ENCODE measurements around the gene AP1M1. TPM values are rescaled to one million over a fixed set of nuclear protein-coding genes. Genes with fewer than 3 reads are reported as not detected.

The AP1M1 gene
- total RNA-seq, 2 experiments from 2014 or later = 99.0 to 108 TPM

DNA sequence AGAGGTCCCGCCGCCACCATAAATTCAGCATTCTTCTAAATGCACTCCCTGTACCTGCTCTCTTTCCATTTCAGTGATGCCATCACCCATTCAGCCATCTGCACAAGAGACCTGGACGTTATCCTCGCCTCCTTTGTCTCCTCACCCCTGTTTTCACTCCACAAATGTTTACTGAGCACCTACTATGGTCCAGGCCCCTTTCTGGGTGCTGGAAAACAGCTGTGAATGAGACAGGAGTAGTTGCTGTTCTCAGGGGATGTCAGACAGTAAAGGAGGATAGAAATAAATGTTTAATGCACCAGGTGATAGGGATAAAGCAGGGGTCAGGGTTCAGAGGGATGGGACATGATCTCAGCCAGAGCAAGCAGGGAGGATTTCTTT lies 3.3 kb downstream of the AP1M1 start:
- H3K4me1 Mint-ChIP-seq (ENCODE audit: low read depth) = peaks cover 54% of the 10 kb centered on the region

DNA sequence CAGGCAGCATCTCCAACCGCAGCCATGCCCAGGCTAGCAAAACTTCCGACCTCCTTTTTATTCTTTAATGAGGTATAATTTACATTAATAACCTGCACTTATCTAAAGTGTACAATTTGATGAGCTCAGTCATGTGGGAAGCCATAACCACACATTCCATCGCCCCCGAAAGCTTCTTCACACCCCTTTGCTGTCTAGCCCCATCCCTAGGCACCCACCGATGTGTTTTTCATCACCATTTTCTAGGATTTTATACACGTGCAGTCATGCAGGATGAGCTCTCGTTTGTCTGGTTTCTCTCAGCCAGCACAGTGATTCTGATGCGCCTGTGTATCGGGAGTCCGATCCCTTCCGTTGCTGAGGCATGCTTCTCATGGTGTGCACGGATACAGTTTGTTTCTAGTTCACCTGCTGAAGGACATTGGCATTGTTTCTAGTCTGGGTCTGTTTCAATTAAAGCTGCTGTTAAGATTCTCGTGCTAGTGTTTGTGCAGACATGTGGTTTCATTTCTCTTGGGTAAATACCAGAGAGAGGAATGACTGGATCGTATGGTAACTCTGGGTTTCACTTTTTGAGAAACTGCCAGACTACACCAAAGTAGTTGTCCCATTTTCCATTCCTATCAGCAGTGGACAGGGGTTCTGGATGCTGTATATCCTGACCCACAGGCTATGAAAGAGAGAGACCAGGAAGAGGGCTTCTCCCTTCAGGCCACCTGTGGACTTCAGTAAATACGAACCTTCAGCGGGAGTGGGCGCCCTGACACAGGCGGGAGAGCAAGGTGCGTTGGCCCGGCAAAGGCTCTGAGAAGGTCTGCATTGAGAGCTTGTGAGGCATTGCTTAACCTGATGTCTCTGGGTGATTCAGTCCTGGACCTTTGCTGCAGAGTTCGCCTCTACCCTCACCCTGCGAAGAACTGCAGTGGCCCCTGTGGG lies 4.9 kb downstream of the AP1M1 start:
- DNase-seq = no peak
- no peak for ATAC-seq
- ChIA-PET POLR2A (interaction anchor here (1.0 to 1.6 kb wide), 5 partner anchors 12 to 127 kb away, joined by 3 to 5 read pairs (median 3); partner anchors contain the start of gene TPM4), CTCF (interaction anchor here (0.9 to 1.6 kb wide), 3 partner anchors 17 to 181 kb away, joined by 3 to 7 read pairs (median 5); partner anchors contain the start of gene FAM32A)
- no peaks in the 10 kb centered on the region for H3K27me3 Mint-ChIP-seq
- H3K9me3 Mint-ChIP-seq = no peaks in the 10 kb centered on the region
- peaks cover 65% of the 10 kb centered on the region for H3K4me1 Mint-ChIP-seq (ENCODE audit: low read depth)
- intact Hi-C loops (cut with micrococcal nuclease) = no loop called here
- H3K36me3 Mint-ChIP-seq (ENCODE audit: low read depth) = peaks cover 48% of the 10 kb centered on the region
- TF ChIP-seq, protein P1, sequence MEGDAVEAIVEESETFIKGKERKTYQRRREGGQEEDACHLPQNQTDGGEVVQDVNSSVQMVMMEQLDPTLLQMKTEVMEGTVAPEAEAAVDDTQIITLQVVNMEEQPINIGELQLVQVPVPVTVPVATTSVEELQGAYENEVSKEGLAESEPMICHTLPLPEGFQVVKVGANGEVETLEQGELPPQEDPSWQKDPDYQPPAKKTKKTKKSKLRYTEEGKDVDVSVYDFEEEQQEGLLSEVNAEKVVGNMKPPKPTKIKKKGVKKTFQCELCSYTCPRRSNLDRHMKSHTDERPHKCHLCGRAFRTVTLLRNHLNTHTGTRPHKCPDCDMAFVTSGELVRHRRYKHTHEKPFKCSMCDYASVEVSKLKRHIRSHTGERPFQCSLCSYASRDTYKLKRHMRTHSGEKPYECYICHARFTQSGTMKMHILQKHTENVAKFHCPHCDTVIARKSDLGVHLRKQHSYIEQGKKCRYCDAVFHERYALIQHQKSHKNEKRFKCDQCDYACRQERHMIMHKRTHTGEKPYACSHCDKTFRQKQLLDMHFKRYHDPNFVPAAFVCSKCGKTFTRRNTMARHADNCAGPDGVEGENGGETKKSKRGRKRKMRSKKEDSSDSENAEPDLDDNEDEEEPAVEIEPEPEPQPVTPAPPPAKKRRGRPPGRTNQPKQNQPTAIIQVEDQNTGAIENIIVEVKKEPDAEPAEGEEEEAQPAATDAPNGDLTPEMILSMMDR (IDR thresholded peaks at IDR 0.05) = no peak
- H3K4me3 Mint-ChIP-seq = no peak overlapping the region
- peak overlapping the region; percentile 5 for H3K27ac Mint-ChIP-seq

More for the DNA sequence above, 3.3 kb downstream of the AP1M1 start:
- CTCF ChIA-PET = interaction anchor here (1.6 to 1.7 kb wide), 2 partner anchors 176 to 182 kb away, joined by 3 to 5 read pairs; no protein-coding TSS in a partner anchor
- TF ChIP-seq, protein P1 (IDR thresholded peaks at IDR 0.05) = no peak
- DNase-seq (no peak), ATAC-seq (no peak)
- H3K27ac Mint-ChIP-seq = peak overlapping the region; percentile 78
- H3K27me3 Mint-ChIP-seq = no peaks in the 10 kb centered on the region
- H3K9me3 Mint-ChIP-seq = no peaks in the 10 kb centered on the region
- peaks cover 40% of the 10 kb centered on the region for H3K36me3 Mint-ChIP-seq (ENCODE audit: low read depth)
- intact Hi-C loops (cut with micrococcal nuclease) = no loop called here
- peak overlapping the region; percentile 57 for H3K4me3 Mint-ChIP-seq
- POLR2A ChIA-PET = interaction anchor here (2.7 kb wide), 1 partner anchor 15 kb away, joined by 9 read pairs; the partner anchor contains the start of gene FAM32A

DNA sequence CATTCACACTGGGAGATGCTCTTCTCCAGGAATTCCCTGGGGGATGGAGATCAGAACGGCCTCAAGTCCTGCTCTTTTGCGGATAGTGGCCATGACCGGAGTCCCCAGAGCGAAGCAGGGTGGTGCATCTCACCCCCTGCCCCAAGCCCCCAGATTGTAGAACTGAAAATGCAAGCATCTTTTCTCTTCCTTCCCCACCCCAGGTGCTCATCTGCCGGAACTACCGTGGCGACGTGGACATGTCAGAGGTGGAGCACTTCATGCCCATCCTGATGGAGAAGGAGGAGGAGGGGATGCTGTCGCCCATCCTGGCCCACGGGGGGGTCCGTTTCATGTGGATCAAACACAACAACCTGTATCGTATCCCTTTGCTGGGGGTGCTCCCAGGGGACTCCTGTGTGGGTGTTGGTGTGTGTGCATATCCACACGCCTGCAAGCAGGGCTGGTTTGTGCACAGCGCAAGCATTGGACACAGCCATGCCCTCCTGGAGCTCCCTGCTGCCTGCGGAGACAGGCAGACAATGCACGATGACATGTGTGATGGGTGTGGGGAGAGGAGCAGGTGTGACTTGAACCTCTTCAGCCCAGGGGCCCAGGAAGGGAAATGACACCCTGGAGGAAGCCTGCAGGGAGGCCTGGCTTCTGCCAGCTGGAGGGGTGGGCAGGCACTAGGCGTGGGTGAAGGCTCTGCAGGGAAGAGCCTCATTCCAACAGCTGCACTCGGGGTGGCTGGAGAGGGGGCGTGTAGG lies 5.7 kb downstream of the AP1M1 start:
- no peaks in the 10 kb centered on the region for H3K27me3 Mint-ChIP-seq
- no peak overlapping the region for H3K4me3 Mint-ChIP-seq
- peaks cover 73% of the 10 kb centered on the region for H3K4me1 Mint-ChIP-seq (ENCODE audit: low read depth)
- no peaks in the 10 kb centered on the region for H3K9me3 Mint-ChIP-seq
- intact Hi-C loops (cut with micrococcal nuclease) = no loop called here
- POLR2A ChIA-PET = interaction anchor here (1.1 to 2.3 kb wide), 3 partner anchors 15 to 127 kb away, joined by 3 to 7 read pairs (median 5); partner anchors contain the start of gene TPM4
- peak overlapping the region; percentile 5 for H3K27ac Mint-ChIP-seq
- ATAC-seq = no peak
- no peak for DNase-seq
- peaks cover 57% of the 10 kb centered on the region for H3K36me3 Mint-ChIP-seq (ENCODE audit: low read depth)
- TF ChIP-seq, protein P1 (IDR thresholded peaks at IDR 0.05) = no peak
- CTCF ChIA-PET = no interaction called here

DNA sequence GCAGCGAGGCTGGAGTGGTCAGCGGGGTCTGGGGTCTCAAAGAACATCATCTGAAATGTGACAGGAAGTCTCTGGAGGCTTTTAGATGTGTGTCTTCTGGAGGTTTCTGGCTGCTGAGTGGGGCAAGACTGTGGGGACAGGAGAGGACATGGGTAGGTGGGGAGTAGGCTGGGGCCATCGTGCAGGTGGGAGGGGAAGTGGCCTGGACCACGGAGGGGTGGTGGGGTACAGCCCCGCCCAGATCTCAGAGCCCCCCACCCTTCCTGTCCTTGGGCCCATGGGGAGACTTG lies 6.2 kb downstream of the AP1M1 start:
- H3K27me3 Mint-ChIP-seq = no peaks in the 10 kb centered on the region
- DNase-seq (no peak), ATAC-seq (no peak)
- no peaks in the 10 kb centered on the region for H3K9me3 Mint-ChIP-seq
- peak overlapping the region; percentile 5 for H3K27ac Mint-ChIP-seq
- TF ChIP-seq, protein P1 (IDR thresholded peaks at IDR 0.05) = no peak
- ChIA-PET POLR2A (interaction anchor here (2.3 kb wide), 1 partner anchor 14 kb away, joined by 7 read pairs; no protein-coding TSS in a partner anchor), CTCF (no interaction called here)
- intact Hi-C loops (cut with micrococcal nuclease) = no loop called here
- peaks cover 61% of the 10 kb centered on the region for H3K36me3 Mint-ChIP-seq (ENCODE audit: low read depth)
- H3K4me1 Mint-ChIP-seq (ENCODE audit: low read depth) = peaks cover 74% of the 10 kb centered on the region
- no peak overlapping the region for H3K4me3 Mint-ChIP-seq
